HepG2 (cell line): ENCODE results near the gene POTEC. TPM values are rescaled to one million over a fixed set of nuclear protein-coding genes. Genes with fewer than 3 reads are reported as not detected.

Experiments used
- polyA plus RNA-seq, 8 experiments: library from polyadenylated mRNA; depleted of rRNA in 3 of 8; stranded (reverse) in 7 of 8; unstranded in 1 of 8; fragments of >200 nt; fragmentation: Illumina TruSeq in 4 of 8; extraction: Trizol in 4 of 8; gene quantifications; 2 replicates each; pipeline versions ENCODE4 v1.2.1 to v1.2.3, GENCODE V29; 2011 to 2016; ENCODE audit warnings: low read depth in 4 of 8, missing spikeins in 1 of 8, mixed read lengths in 1 of 8; ENCODE audit not compliant: insufficient read depth in 1 of 8
- small RNA-seq, 3 experiments: library from RNA; depleted of rRNA; stranded (forward); fragments of <200 nt; gene quantifications; one replicate each; pipeline ENCODE3, GENCODE V24; 2012; ENCODE audit warnings: low read depth in 2 of 3, low replicate concordance in 1 of 3; ENCODE audit not compliant: insufficient read length in 3 of 3, insufficient read depth in 2 of 3
- total RNA-seq, 5 experiments: library from RNA; depleted of rRNA; stranded (reverse); fragments of >200 nt; fragmentation: Illumina TruSeq; extraction: Trizol; gene quantifications; 2 replicates each; pipeline ENCODE4 v1.2.3, GENCODE V29; 2016; ENCODE audit warnings: low read depth in 1 of 5

POTEC gene
- total and polyA plus RNA-seq, 2 of the 13 experiments (the other 11 are each of a cell fraction or from before 2014, with no cell fraction given) = not detected

Small RNA genes within 50 kb of the gene (small RNA-seq; reads per million reads assigned to genes)
- 0 reads per million in 3 experiments for gene RNU6-1021P

Other genes starting within 250 kb of the POTEC start
- gene ANKRD30B, start 204.6 kb upstream of the POTEC start, total RNA-seq (2016; rRNA removed; fragmentation: Illumina TruSeq; extraction: Trizol) = not detected in 2 replicates
- gene ANKRD30B, start 204.6 kb upstream of the POTEC start, polyA plus RNA-seq (2011; rRNA removed) = not detected in 2 replicates